HepG2 (cell line): ENCODE results near the gene AKAP8L. TPM values are rescaled to one million over a fixed set of nuclear protein-coding genes. Genes with fewer than 3 reads are reported as not detected.

Experiments
- ATAC-seq: fragments of 200-7000 bp; cut with Tn5 transposase; 3 replicates; pipeline ENCODE4 v1.9.1; 2020; ENCODE audit warnings: mild to moderate bottlenecking, moderate library complexity
- BruUV-seq: library from RNA; stranded (reverse); fragments of 400-500 nt; replicated peaks from 2 replicates; lab custom pipeline; 2021; lab: Mats Ljungman, UMichigan
- CTCF ChIA-PET: fragments of 300-600 bp; formaldehyde crosslinking; extraction: SDS; loops from one replicate; lab custom pipeline; 2021; ENCODE audit warnings: low total read pairs, inconsistent platforms, low intra/inter-chr PET ratio; lab: Yijun Ruan, JAX
- POLR2A ChIA-PET: fragments of 350-600 bp; sonication (Branson Sonifier 250); formaldehyde crosslinking; loops from one replicate; lab custom pipeline; 2020; ENCODE audit warnings: antibody characterized with exemption, inconsistent platforms; lab: Yijun Ruan, JAX
- DNase-seq: peaks from one replicate; pipeline ENCODE4 v3.0.0-alpha.2; 2015; ENCODE audit warnings: low spot score
- FAIRE-seq: peaks from 3 replicates; lab custom pipeline; 2011; peaks lifted over from hg19 to GRCh38; lab: Jason Lieb, UNC
- H2AFZ ChIP-seq: one replicate; pipeline ENCODE4 v1.6.1; 2011; ENCODE audit warnings: low read length, inconsistent platforms
- H3K27ac ChIP-seq: fragments of 300-600 bp; 3 replicates; pipeline ENCODE4 v1.8.0; 2011; ENCODE audit warnings: mixed run types, mild to moderate bottlenecking, mixed read lengths, low read length, inconsistent platforms; ENCODE audit not compliant: insufficient read depth; ENCODE audit errors: extremely low read length
- H3K27me3 ChIP-seq, 2 experiments: fragments of 200-600 bp in 1 of 2; 2 replicates in 1 of 2; 3 replicates in 1 of 2; pipeline versions ENCODE4 v1.6.0 to v1.8.0; 2011; ENCODE audit warnings: low read length in 2 of 2, mild to moderate bottlenecking in 2 of 2, moderate library complexity in 2 of 2, inconsistent platforms in 1 of 2; ENCODE audit not compliant: insufficient read depth in 2 of 2, control insufficient read depth in 1 of 2
- H3K36me3 ChIP-seq, 2 experiments: fragments of 200-600 bp in 1 of 2; replicated peaks in 1 of 2; 2 replicates in 1 of 2; 3 replicates in 1 of 2; pipeline versions ENCODE4 v1.5.1 to v1.8.0; 2011; ENCODE audit warnings: low read length in 2 of 2, inconsistent platforms in 1 of 2; ENCODE audit not compliant: insufficient read depth in 2 of 2, control insufficient read depth in 1 of 2
- H3K4me1 ChIP-seq: 2 replicates; pipeline ENCODE4 v1.5.1; 2012; ENCODE audit warnings: low read length, inconsistent platforms; ENCODE audit not compliant: insufficient read depth
- H3K4me2 ChIP-seq: 2 replicates; pipeline ENCODE4 v1.6.0; 2011; ENCODE audit warnings: low read depth, low read length, inconsistent platforms
- H3K4me3 ChIP-seq, 3 experiments: fragments of 200-600 bp in 1 of 3; sonication (generic), shearing (Covaris generic) in 1 of 3; replicated peaks in 1 of 3; 2 replicates each; pipeline ENCODE4 v1.5.1; 2011 to 2016; ENCODE audit warnings: low read length in 3 of 3, inconsistent platforms in 2 of 3, low read depth in 2 of 3, mild to moderate bottlenecking in 2 of 3, control low read depth in 1 of 3, mixed read lengths in 1 of 3; ENCODE audit not compliant: insufficient read depth in 1 of 3
- H3K79me2 ChIP-seq: one replicate; pipeline ENCODE4 v1.6.1; 2011; ENCODE audit warnings: low read length, inconsistent platforms; ENCODE audit not compliant: insufficient read depth
- H3K9ac ChIP-seq: 2 replicates; pipeline ENCODE4 v1.6.0; 2011; ENCODE audit warnings: mild to moderate bottlenecking, low read depth, low read length, inconsistent platforms; ENCODE audit not compliant: insufficient read depth
- H3K9me3 ChIP-seq: 2 replicates; pipeline ENCODE4 v1.5.1; 2012; ENCODE audit warnings: mild to moderate bottlenecking, low read length
- H4K20me1 ChIP-seq: 2 replicates; pipeline ENCODE4 v1.6.0; 2011; ENCODE audit warnings: inconsistent platforms, mild to moderate bottlenecking, low read length, moderate library complexity; ENCODE audit not compliant: insufficient read depth
- ATF7 ChIP-seq, 2 experiments: fragments of 450-650 bp in 1 of 2; sonication (generic) in 1 of 2; formaldehyde crosslinking in 1 of 2; IDR thresholded peaks; 2 replicates each; pipeline versions ENCODE4 v1.4.0 to v1.6.1; 2016 to 2020; ENCODE audit warnings: antibody characterized with exemption in 1 of 2, mild to moderate bottlenecking in 1 of 2, missing genetic modification reagents in 1 of 2
- CHCHD3 ChIP-seq: sonication (generic); formaldehyde crosslinking; IDR thresholded peaks from 2 replicates; pipeline ENCODE4 v1.8.0; 2022; ENCODE audit warnings: mild to moderate bottlenecking, missing genetic modification reagents, moderate library complexity
- EEA1 ChIP-seq: sonication (generic); formaldehyde crosslinking; IDR thresholded peaks from 2 replicates; pipeline ENCODE4 v1.5.1; 2020; ENCODE audit warnings: mild to moderate bottlenecking, missing genetic modification reagents, borderline replicate concordance
- HNRNPUL1 ChIP-seq: fragments of 200-400 bp; formaldehyde crosslinking; IDR thresholded peaks from 2 replicates; pipeline ENCODE4 v1.6.1; 2017; ENCODE audit warnings: low read depth, mild to moderate bottlenecking, low read length, moderate library complexity
- MXD4 ChIP-seq: IDR thresholded peaks from 2 replicates; pipeline ENCODE4 v1.6.1; 2016; ENCODE audit warnings: mild to moderate bottlenecking, missing biosample characterization, missing genetic modification reagents
- MXI1 ChIP-seq: IDR thresholded peaks from 3 replicates; pipeline ENCODE4 v1.6.1; 2012; ENCODE audit warnings: low read depth, low read length, inconsistent platforms, borderline replicate concordance
- POLR2A ChIP-seq, 2 experiments: IDR thresholded peaks; 2 replicates each; pipeline ENCODE4 v1.6.1; 2011; ENCODE audit warnings: low read depth in 2 of 2, low read length in 2 of 2, mild to moderate bottlenecking in 1 of 2, moderate library complexity in 1 of 2; ENCODE audit not compliant: insufficient read depth in 1 of 2
- RBM39 ChIP-seq: fragments of 200-400 bp; formaldehyde crosslinking; IDR thresholded peaks from one replicate; pipeline ENCODE4 v1.6.1; 2018; ENCODE audit warnings: antibody characterized with exemption, mild to moderate bottlenecking, low read depth, low read length; ENCODE audit not compliant: poor library complexity, severe bottlenecking
- RFX3 ChIP-seq: IDR thresholded peaks from 2 replicates; pipeline ENCODE4 v1.6.1; 2016; ENCODE audit warnings: missing biosample characterization, missing genetic modification reagents
- SRF ChIP-seq: IDR thresholded peaks from 2 replicates; pipeline ENCODE4 v1.6.1; 2011; ENCODE audit warnings: mild to moderate bottlenecking, low read depth, low read length, moderate library complexity
- ZNF329 ChIP-seq: sonication (generic); formaldehyde crosslinking; IDR thresholded peaks from 2 replicates; pipeline ENCODE4 v1.9.0; 2021; ENCODE audit warnings: low read depth, mild to moderate bottlenecking, missing genetic modification reagents
- WGBS: methylation state at CpG from one replicate; pipeline ENCODE4 v1.1.6; 2017; ENCODE audit warnings: low lambda C conversion rate; 5-methylcytosine and 5-hydroxymethylcytosine counted together
- in situ Hi-C: cut with HindIII; loops from 2 replicates; pipeline ENCODE4 v1.10.0; 2017; ENCODE audit warnings: low pct_unique_long_range_greater_than_20kb; ENCODE audit not compliant: extremely low pct_ligation_motif_present
- intact Hi-C: fragments of 100-400 bp; cut with micrococcal nuclease; formaldehyde crosslinking; loops from one replicate; pipeline ENCODE4 v1.10.0; 2022; ENCODE audit not compliant: unreplicated experiment
- polyA plus RNA-seq, 8 experiments: library from polyadenylated mRNA; depleted of rRNA in 3 of 8; stranded (reverse) in 7 of 8; unstranded in 1 of 8; fragments of >200 nt; fragmentation: Illumina TruSeq in 4 of 8; extraction: Trizol in 4 of 8; gene quantifications; 2 replicates each; pipeline versions ENCODE4 v1.2.1 to v1.2.3, GENCODE V29; 2011 to 2016; ENCODE audit warnings: low read depth in 4 of 8, missing spikeins in 1 of 8, mixed read lengths in 1 of 8; ENCODE audit not compliant: insufficient read depth in 1 of 8
- total RNA-seq, 5 experiments: library from RNA; depleted of rRNA; stranded (reverse); fragments of >200 nt; fragmentation: Illumina TruSeq; extraction: Trizol; gene quantifications; 2 replicates each; pipeline ENCODE4 v1.2.3, GENCODE V29; 2016; ENCODE audit warnings: low read depth in 1 of 5
- TF ChIP-seq, protein P1 (sequence below): sonication (generic); formaldehyde crosslinking; IDR thresholded peaks from 2 replicates; pipeline ENCODE4 v1.8.0; 2022; ENCODE audit warnings: missing genetic modification reagents, low read depth, mild to moderate bottlenecking, borderline replicate concordance
- TF ChIP-seq, protein P2 (sequence below): fragments of 450-650 bp; IDR thresholded peaks from 2 replicates; pipeline ENCODE4 v1.6.1; 2016
- TF ChIP-seq, protein P3 (sequence below): sonication (generic); IDR thresholded peaks from 2 replicates; pipeline ENCODE4 v1.6.1; 2016; ENCODE audit warnings: low read depth, borderline replicate concordance
- TF ChIP-seq, protein P4 (sequence below): sonication (generic); formaldehyde crosslinking; conservative IDR thresholded peaks from 2 replicates; pipeline ENCODE4 v1.8.0; 2022; ENCODE audit warnings: missing genetic modification reagents
- TF ChIP-seq, protein P5 (sequence below): sonication (generic); formaldehyde crosslinking; IDR thresholded peaks from 2 replicates; pipeline ENCODE4 v1.4.0; 2020; ENCODE audit warnings: missing genetic modification reagents

The AKAP8L gene
- total and polyA plus RNA-seq, 2 of the 13 experiments (the other 11 are each of a cell fraction or from before 2014, with no cell fraction given) = 48.2 to 49.6 TPM

DNA sequence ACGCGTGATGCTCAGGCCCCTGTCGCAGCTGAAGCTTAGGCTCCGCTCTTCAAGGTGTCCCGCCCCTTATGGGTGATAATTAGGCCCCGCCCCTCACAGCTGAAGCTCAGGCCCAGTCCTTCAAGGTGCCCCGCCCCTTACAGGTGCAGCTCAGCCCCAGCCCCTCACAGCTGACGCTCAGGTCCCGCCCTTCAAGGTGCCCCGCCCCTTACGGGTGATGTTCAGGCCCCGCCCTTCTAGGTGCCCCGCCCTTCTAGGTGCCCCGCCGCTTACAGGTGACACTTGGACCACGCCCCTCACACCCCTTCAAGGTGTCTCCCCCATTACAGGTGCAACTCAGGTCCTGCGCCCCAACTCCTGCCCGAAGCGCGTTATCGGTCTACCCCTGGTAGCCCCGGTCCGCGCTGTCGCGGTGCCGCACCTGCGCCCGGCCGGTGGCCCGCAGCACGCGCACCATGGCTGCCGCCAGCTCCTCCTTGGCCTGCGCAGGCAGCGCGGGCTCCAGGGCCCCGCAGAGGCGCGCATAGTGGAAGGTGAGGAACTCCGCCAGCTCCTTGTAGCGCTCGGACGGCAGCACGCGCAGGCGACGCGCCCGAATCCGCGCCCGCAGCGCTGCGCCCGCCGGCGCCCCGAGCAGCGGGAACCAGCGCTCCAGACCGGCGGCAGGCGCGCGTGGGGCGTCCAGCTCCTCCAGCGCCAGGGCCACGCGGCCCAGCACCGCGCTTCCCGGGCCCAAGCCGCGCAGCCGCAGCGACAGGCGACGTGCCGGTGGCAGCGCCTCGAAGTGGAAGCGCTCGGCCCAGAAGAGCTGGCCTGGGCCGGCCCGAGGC is 38.3 kb upstream of the AKAP8L start:
- H4K20me1 ChIP-seq = no peaks in the 10 kb centered on the region
- CTCF ChIA-PET = no interaction called here
- no peak overlapping the region for H3K27ac ChIP-seq
- in situ Hi-C loops = no loop called here
- H3K79me2 ChIP-seq = no peaks in the 10 kb centered on the region
- WGBS = 70% methylated on average over 39 of the region's 86 CpGs
- POLR2A ChIA-PET = no interaction called here
- H3K9ac ChIP-seq = no peak overlapping the region
- DNase-seq = no peak
- H3K36me3 ChIP-seq = no peaks in the 10 kb centered on the region
- no TSS peak for BruUV-seq
- intact Hi-C loops = no loop called here
- no peaks in the 10 kb centered on the region; a peak in 1 of 5 replicates for H3K27me3 ChIP-seq
- no peak for FAIRE-seq
- peaks cover 15% of the 10 kb centered on the region for H3K4me1 ChIP-seq
- no peak overlapping the region for H3K4me2 ChIP-seq
- no peak for ATAC-seq
- no peak overlapping the region for H2AFZ ChIP-seq
- H3K9me3 ChIP-seq = no peaks in the 10 kb centered on the region
- no peak overlapping the region for H3K4me3 ChIP-seq
- no peak for TF ChIP-seq EEA1 (CRISPR knock-in tag)
- no peak for TF ChIP-seq SRF
- TF ChIP-seq, protein P1, sequence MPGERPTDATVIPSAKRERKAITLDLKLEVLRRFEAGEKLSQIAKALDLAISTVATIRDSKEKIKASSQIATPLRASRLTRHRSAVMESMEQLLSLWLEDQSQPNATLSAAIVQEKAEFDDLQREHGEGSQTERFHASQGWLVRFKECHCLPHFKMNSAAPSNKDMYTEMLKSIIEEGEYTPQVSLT = no peak
- TF ChIP-seq, protein P2, sequence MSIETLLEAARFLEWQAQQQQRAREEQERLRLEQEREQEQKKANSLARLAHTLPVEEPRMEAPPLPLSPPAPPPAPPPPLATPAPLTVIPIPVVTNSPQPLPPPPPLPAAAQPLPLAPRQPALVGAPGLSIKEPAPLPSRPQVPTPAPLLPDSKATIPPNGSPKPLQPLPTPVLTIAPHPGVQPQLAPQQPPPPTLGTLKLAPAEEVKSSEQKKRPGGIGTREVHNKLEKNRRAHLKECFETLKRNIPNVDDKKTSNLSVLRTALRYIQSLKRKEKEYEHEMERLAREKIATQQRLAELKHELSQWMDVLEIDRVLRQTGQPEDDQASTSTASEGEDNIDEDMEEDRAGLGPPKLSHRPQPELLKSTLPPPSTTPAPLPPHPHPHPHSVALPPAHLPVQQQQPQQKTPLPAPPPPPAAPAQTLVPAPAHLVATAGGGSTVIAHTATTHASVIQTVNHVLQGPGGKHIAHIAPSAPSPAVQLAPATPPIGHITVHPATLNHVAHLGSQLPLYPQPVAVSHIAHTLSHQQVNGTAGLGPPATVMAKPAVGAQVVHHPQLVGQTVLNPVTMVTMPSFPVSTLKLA = no peak
- no peak for TF ChIP-seq ATF7 (IDR thresholded peaks at IDR 0.05)
- TF ChIP-seq ATF7 (CRISPR knock-in tag; IDR thresholded peaks at IDR 0.05) = no peak
- TF ChIP-seq, protein P3, sequence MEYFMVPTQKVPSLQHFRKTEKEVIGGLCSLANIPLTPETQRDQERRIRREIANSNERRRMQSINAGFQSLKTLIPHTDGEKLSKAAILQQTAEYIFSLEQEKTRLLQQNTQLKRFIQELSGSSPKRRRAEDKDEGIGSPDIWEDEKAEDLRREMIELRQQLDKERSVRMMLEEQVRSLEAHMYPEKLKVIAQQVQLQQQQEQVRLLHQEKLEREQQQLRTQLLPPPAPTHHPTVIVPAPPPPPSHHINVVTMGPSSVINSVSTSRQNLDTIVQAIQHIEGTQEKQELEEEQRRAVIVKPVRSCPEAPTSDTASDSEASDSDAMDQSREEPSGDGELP = no peak
- TF ChIP-seq ZNF329 = no peak
- no peak for TF ChIP-seq MXD4 (CRISPR knock-in tag)
- no peak for TF ChIP-seq MXI1
- TF ChIP-seq HNRNPUL1 = no peak
- TF ChIP-seq POLR2A (IDR thresholded peaks at IDR 0.05; ENCODE audit: insufficient read depth in 1 of 2, low read depth in 2 of 2, low read length in 2 of 2) = no peak
- TF ChIP-seq, protein P4, sequence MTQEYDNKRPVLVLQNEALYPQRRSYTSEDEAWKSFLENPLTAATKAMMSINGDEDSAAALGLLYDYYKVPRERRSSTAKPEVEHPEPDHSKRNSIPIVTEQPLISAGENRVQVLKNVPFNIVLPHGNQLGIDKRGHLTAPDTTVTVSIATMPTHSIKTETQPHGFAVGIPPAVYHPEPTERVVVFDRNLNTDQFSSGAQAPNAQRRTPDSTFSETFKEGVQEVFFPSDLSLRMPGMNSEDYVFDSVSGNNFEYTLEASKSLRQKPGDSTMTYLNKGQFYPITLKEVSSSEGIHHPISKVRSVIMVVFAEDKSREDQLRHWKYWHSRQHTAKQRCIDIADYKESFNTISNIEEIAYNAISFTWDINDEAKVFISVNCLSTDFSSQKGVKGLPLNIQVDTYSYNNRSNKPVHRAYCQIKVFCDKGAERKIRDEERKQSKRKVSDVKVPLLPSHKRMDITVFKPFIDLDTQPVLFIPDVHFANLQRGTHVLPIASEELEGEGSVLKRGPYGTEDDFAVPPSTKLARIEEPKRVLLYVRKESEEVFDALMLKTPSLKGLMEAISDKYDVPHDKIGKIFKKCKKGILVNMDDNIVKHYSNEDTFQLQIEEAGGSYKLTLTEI (CRISPR knock-in tag) = no peak
- TF ChIP-seq RBM39 = no peak
- TF ChIP-seq RFX3 (CRISPR knock-in tag) = no peak
- TF ChIP-seq, protein P5, sequence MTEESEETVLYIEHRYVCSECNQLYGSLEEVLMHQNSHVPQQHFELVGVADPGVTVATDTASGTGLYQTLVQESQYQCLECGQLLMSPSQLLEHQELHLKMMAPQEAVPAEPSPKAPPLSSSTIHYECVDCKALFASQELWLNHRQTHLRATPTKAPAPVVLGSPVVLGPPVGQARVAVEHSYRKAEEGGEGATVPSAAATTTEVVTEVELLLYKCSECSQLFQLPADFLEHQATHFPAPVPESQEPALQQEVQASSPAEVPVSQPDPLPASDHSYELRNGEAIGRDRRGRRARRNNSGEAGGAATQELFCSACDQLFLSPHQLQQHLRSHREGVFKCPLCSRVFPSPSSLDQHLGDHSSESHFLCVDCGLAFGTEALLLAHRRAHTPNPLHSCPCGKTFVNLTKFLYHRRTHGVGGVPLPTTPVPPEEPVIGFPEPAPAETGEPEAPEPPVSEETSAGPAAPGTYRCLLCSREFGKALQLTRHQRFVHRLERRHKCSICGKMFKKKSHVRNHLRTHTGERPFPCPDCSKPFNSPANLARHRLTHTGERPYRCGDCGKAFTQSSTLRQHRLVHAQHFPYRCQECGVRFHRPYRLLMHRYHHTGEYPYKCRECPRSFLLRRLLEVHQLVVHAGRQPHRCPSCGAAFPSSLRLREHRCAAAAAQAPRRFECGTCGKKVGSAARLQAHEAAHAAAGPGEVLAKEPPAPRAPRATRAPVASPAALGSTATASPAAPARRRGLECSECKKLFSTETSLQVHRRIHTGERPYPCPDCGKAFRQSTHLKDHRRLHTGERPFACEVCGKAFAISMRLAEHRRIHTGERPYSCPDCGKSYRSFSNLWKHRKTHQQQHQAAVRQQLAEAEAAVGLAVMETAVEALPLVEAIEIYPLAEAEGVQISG (CRISPR knock-in tag) = no peak
- no peak for TF ChIP-seq CHCHD3 (CRISPR knock-in tag)
